Esophagus muscularis mucosa (tissue), 4 donors: ENCODE data around the gene TTYH3. TPM values are rescaled to one million over a fixed set of nuclear protein-coding genes. Genes with fewer than 3 reads are reported as not detected.

Experiments used
- DNase-seq: peaks from one replicate; pipeline ENCODE4 v3.0.0-alpha.2; 2017; ENCODE audit errors: extremely low spot score
- H3K27ac ChIP-seq, 4 donors: fragments of 200-600 bp; sonication (generic); replicated peaks in 1 of 4; 1 replicate in 3 of 4; 2 replicates in 1 of 4; pipeline ENCODE4 v1.5.1; 2016 to 2019; ENCODE audit warnings: mild to moderate bottlenecking in 1 of 4
- H3K27me3 ChIP-seq, 4 donors: fragments of 200-600 bp; sonication (generic); one replicate each; pipeline versions ENCODE4 v1.5.1 to v1.6.0; 2016 to 2019
- H3K36me3 ChIP-seq, 4 donors: fragments of 200-600 bp; sonication (generic); one replicate each; pipeline ENCODE4 v1.5.1; 2016 to 2019
- H3K4me1 ChIP-seq, 4 donors: fragments of 200-600 bp; sonication (generic); one replicate each; pipeline ENCODE4 v1.5.1; 2016 to 2019
- H3K4me3 ChIP-seq, 4 donors: fragments of 200-600 bp; sonication (generic); 1 replicate in 2 of 4; 2 replicates in 2 of 4; pipeline ENCODE4 v1.5.1; 2016 to 2019; ENCODE audit warnings: mild to moderate bottlenecking in 4 of 4, moderate library complexity in 1 of 4
- H3K9me3 ChIP-seq, 4 donors: fragments of 200-600 bp; sonication (generic); 1 replicate in 3 of 4; 2 replicates in 1 of 4; pipeline ENCODE4 v1.5.1; 2016 to 2019
- CTCF ChIP-seq, 3 experiments: fragments of 200-600 bp in 2 of 3; fragments of 450-650 bp in 1 of 3; sonication (generic) in 2 of 3; IDR thresholded peaks; one replicate each; pipeline ENCODE4 v1.5.1; 2017 to 2019; ENCODE audit warnings: antibody characterized with exemption in 3 of 3, mild to moderate bottlenecking in 2 of 3, moderate library complexity in 1 of 3
- EP300 ChIP-seq: sonication (generic); formaldehyde crosslinking; IDR thresholded peaks from one replicate; pipeline ENCODE4 v1.6.1; 2017; ENCODE audit warnings: antibody characterized with exemption
- POLR2A ChIP-seq: fragments of 450-650 bp; IDR thresholded peaks from one replicate; pipeline ENCODE4 v1.6.1; 2017; ENCODE audit warnings: antibody characterized with exemption, moderate library complexity, mild to moderate bottlenecking, low read depth
- POLR2AphosphoS5 ChIP-seq, 2 donors: sonication (generic); formaldehyde crosslinking; IDR thresholded peaks; one replicate each; pipeline ENCODE4 v1.6.1; 2017; ENCODE audit warnings: antibody characterized with exemption in 2 of 2
- WGBS: methylation state at CpG from one replicate; pipeline ENCODE4 v1.1.5; 2018; 5-methylcytosine and 5-hydroxymethylcytosine counted together
- intact Hi-C: fragments of 100-400 bp; cut with DNase I; formaldehyde crosslinking; loops from one replicate; pipeline ENCODE4 v1.15.1; 2023
- total RNA-seq, 4 donors: library from RNA; depleted of rRNA; stranded (reverse); fragments of >200 nt; gene quantifications; one replicate each; pipeline versions ENCODE4 v1.1.0 to v1.2.1, GENCODE V29; 2016

TTYH3 gene
- total RNA-seq, 4 donors from 2014 or later: 17.4 to 25.7 (median 20.2) TPM

DNA sequence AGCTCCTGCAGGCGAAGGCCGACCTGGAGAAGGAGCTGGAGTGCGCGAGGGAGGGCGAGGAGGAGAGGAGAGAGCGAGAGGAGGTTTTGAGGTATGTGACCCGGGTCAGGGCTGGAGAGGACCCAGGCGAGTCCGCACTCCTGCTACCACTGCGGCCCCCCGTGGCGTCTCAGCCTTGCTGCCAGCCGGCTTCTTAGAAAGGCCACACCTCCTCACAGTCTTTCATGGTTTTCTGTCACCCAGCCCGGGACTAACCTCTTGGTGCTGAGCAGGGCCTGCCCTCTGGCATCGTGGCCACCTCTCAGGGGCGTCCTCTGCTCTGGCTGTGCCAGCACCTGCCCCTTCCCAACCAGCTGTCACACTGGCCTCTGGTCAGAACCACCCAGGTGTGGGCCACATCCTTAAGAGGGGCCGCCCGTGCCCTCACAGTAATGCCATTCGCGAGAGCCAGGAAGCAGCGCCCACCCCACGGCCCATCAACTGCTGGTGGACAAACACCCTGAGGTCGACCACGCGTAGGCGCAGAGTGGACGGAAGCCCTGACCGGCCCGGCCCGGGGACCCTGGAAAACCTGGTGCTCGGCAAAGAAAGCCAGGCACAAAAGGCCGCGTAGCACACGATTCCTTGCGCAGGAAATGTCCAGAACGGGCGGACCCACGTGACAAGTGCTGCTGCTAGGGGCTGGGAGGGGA, 38.6 kb upstream of the TTYH3 start:
- H3K36me3 ChIP-seq: peaks cover 58 to 95% (median 76%) of the 10 kb centered on the region in 4 donors

GRCh38 chr7:2594599-2594998, 37.2 kb upstream of the TTYH3 start:
- Histone ChIP-seq H3K27me3 (no peaks in the 10 kb centered on the region), H3K36me3 (peaks cover 67 to 100% (median 85%) of the 10 kb centered on the region in 4 donors), H3K27ac (no peak overlapping the region), H3K9me3 (no peaks in the 10 kb centered on the region), H3K4me3 (no peak overlapping the region), H3K4me1 (no peaks in the 10 kb centered on the region)
- DNase-seq: no peak
- WGBS: 89% methylated on average over 10 of the region's 10 CpGs
- intact Hi-C loops: no loop called here
- no peak for TF ChIP-seq EP300
- no peak for TF ChIP-seq CTCF (IDR thresholded peaks at IDR 0.05)

More for the DNA sequence above, 38.6 kb upstream of the TTYH3 start:
- intact Hi-C loops: no loop called here
- no peak for DNase-seq
- no peak overlapping the region for H3K4me3 ChIP-seq
- no peaks in the 10 kb centered on the region for H3K4me1 ChIP-seq
- TF ChIP-seq POLR2AphosphoS5 (IDR thresholded peaks at IDR 0.05) (no peak), POLR2A (no peak), CTCF (IDR thresholded peaks at IDR 0.05) (no peak), EP300 (no peak)
- H3K27ac ChIP-seq: no peak overlapping the region
- no peaks in the 10 kb centered on the region for H3K9me3 ChIP-seq
- 95% methylated on average over 38 of the region's 38 CpGs for WGBS
- no peaks in the 10 kb centered on the region for H3K27me3 ChIP-seq

- Histone ChIP-seq H3K4me3 (no peak overlapping the region), H3K9me3 (no peaks in the 10 kb centered on the region), H3K36me3 (peaks cover 61 to 100% (median 84%) of the 10 kb centered on the region in 4 donors), H3K4me1 (no peaks in the 10 kb centered on the region), H3K27ac (no peak overlapping the region), H3K27me3 (no peaks in the 10 kb centered on the region)
- WGBS: 94% methylated on average over 9 of the region's 27 CpGs
- TF ChIP-seq POLR2A: no peak
- no peak for TF ChIP-seq CTCF (IDR thresholded peaks at IDR 0.05)
- no peak for TF ChIP-seq POLR2AphosphoS5 (IDR thresholded peaks at IDR 0.05)
- no peak for TF ChIP-seq EP300
- no peak for DNase-seq
- intact Hi-C loops: no loop called here
Observed at GRCh38 chr7:2595258-2595860, 36.4 kb upstream of the TTYH3 start.

DNA sequence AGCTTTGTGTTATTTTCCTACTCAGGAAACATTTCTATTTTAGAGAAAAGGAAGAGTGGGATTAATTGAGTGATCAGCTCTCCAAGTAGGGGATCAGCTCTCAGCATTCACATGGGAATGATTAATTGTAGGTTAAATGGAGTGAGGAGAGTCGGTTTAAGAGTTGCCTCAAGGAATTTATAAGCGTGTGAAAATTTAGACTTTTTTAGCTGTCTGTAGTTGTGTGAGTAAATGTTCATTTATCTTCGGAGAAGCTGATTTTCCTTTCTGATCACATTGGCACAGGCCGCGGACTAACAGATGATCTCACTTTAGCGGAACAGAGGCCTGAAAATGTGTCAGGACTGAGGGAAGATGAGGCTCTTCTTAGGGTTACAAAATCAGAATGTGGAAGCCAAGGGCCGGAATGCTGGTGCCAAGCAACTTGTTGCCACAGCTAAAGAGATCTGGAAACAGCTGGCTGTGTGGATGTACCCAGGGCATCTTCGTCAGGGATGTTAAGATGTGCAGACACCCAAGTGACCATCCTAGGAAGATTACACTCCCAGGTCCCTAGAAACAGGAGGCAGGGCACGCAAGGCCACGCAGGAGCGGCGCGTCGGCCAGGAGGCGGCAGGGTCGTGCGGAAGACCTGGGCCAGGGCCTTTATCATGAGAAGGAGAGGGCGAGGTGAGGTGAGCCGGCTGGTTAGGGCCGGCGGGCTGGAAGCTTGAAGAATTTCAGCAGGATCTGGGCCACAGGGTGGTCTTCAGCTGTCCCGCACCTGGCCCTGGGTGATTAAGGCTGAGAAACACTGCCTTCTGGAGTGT, 35.1 kb upstream of the TTYH3 start:
- WGBS: 89% methylated on average over 22 of the region's 22 CpGs
- no peak overlapping the region for H3K4me3 ChIP-seq
- no peaks in the 10 kb centered on the region for H3K9me3 ChIP-seq
- no peaks in the 10 kb centered on the region for H3K27me3 ChIP-seq
- DNase-seq: no peak
- no peaks in the 10 kb centered on the region for H3K4me1 ChIP-seq
- TF ChIP-seq POLR2A: no peak
- TF ChIP-seq CTCF (IDR thresholded peaks at IDR 0.05): no peak
- no peak for TF ChIP-seq EP300
- TF ChIP-seq POLR2AphosphoS5 (IDR thresholded peaks at IDR 0.05): no peak
- H3K27ac ChIP-seq: no peak overlapping the region
- intact Hi-C loops: no loop called here
- peaks cover 68 to 100% (median 87%) of the 10 kb centered on the region in 4 donors for H3K36me3 ChIP-seq
